Ishikawa (cell line): ENCODE data around the gene PCDH9.

Experiments used
- CEBPB ChIP-seq: IDR thresholded peaks from 2 replicates; pipeline ENCODE4 v1.6.1; 2012
- CREB1 ChIP-seq: IDR thresholded peaks from 2 replicates; pipeline ENCODE4 v1.6.1; 2012; ENCODE audit warnings: low read depth
- EGR1 ChIP-seq: IDR thresholded peaks from 2 replicates; pipeline ENCODE4 v1.6.1; 2012
- EP300 ChIP-seq: IDR thresholded peaks from 2 replicates; pipeline ENCODE4 v1.6.1; 2012; ENCODE audit warnings: borderline replicate concordance
- FOXM1 ChIP-seq: IDR thresholded peaks from 2 replicates; pipeline ENCODE4 v1.6.1; 2012; ENCODE audit warnings: low read depth, borderline replicate concordance
- NFIC ChIP-seq: IDR thresholded peaks from 2 replicates; pipeline ENCODE4 v1.6.1; 2012
- RAD21 ChIP-seq: IDR thresholded peaks from 2 replicates; pipeline ENCODE4 v1.6.1; 2012; ENCODE audit warnings: low read depth
- REST ChIP-seq: IDR thresholded peaks from 2 replicates; pipeline ENCODE4 v1.6.1; 2012; ENCODE audit warnings: low read depth, mild to moderate bottlenecking
- TAF1 ChIP-seq: IDR thresholded peaks from 2 replicates; pipeline ENCODE4 v1.6.1; 2012; ENCODE audit warnings: low read depth, mild to moderate bottlenecking
- TCF12 ChIP-seq: IDR thresholded peaks from 2 replicates; pipeline ENCODE4 v1.6.1; 2012; ENCODE audit warnings: low read depth
- TEAD4 ChIP-seq: IDR thresholded peaks from 2 replicates; pipeline ENCODE4 v1.6.1; 2012
- YY1 ChIP-seq: IDR thresholded peaks from 2 replicates; pipeline ENCODE4 v1.6.1; 2012; ENCODE audit warnings: low read depth
- ZBTB7A ChIP-seq: IDR thresholded peaks from 2 replicates; pipeline ENCODE4 v1.6.1; 2012; ENCODE audit warnings: low read depth
- TF ChIP-seq, protein P1 (sequence below): IDR thresholded peaks from 2 replicates; pipeline ENCODE4 v1.6.1; 2012
- TF ChIP-seq, protein P2 (sequence below): IDR thresholded peaks from 2 replicates; pipeline ENCODE4 v1.6.1; 2012

The PCDH9 gene

DNA sequence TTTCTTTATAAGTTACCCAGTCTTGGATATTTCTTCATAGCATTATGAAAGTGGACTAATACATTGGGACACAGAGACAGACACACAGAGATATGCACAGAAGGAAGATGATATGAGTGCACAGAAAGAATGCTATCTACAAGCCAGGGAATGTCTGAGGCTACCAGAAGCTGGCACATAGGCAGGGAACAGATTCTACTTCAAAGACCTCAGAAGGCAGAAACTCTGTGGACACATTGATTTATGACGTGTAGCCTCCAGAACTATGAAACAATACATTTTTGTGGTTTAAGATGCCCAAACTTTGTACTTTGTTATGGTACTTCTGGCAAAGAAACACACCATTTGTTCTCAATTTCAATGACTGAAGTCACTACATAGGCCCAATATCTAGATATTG lies 556.7 kb downstream of the PCDH9 start:
- TF ChIP-seq TEAD4 (no peak), EP300 (no peak), REST (no peak), RAD21 (no peak)
- TF ChIP-seq, protein P1, sequence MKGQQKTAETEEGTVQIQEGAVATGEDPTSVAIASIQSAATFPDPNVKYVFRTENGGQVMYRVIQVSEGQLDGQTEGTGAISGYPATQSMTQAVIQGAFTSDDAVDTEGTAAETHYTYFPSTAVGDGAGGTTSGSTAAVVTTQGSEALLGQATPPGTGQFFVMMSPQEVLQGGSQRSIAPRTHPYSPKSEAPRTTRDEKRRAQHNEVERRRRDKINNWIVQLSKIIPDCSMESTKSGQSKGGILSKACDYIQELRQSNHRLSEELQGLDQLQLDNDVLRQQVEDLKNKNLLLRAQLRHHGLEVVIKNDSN: no peak

DNA sequence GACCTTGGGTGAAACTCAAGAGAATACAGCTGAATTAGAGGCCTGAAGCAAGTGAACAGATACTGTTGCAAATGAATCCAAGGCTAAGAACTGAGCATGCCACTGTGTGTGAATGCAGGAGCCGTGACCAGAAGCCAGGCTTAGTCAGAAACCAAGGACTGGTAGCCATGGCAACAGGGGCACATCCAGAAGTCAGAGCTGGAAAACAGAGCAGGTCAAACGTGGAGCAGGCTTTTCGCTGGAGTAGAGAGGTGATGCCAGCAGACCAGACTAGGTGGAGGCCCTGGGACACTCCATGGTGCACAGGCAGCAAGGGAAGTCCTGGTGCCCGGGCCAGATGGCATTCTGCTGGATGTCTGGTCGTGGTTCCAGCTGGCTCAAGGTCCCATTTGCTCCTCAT lies 564.1 kb downstream of the PCDH9 start:
- TF ChIP-seq ZBTB7A (no peak), TCF12 (no peak), RAD21 (no peak), EGR1 (no peak), TAF1 (no peak), REST (no peak), FOXM1 (no peak), TEAD4 (no peak), CREB1 (no peak), NFIC (no peak)
- TF ChIP-seq, protein P2, sequence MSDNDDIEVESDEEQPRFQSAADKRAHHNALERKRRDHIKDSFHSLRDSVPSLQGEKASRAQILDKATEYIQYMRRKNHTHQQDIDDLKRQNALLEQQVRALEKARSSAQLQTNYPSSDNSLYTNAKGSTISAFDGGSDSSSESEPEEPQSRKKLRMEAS: no peak
- TF ChIP-seq, protein P1: no peak

DNA sequence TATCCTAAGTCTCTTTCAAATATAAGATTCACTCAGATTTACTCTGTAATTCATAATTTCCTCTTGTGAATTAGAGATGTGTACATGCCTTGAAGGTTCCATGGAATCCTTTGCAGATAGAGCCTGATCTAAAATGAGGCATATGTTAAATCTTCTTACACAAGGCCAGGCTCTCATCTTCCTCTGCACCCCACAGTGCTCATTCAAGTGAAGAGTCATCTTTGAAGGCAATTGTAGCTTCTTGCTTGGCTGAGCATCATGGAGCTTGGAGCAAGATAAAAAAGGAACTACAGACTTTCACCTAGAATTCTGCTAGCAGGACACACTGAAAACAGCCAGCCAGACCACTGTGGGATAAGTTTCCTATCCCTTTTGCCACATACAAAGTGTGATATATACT lies 566.4 kb downstream of the PCDH9 start:
- TF ChIP-seq NFIC (no peak), EP300 (no peak), CREB1 (no peak), TCF12 (no peak), EGR1 (no peak), TAF1 (no peak), REST (no peak), CEBPB (no peak)

DNA sequence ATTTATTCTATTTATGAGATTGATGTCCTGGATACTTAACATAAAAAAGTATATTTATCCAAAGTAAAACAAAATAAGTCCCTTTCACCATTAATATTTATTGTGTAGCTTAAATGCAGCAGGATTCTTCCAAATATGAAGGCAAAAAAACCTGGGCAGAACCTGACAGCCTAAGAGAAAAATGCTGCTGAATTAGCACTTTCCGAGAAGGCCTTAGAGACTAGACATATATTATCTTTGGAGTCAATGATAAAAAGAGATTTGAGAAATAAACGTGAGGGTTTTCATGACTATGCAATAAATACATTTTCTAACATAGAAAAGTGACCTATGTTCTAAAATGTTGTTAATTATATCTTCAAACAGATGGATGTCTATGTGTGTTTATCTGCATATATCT lies 566.9 kb downstream of the PCDH9 start:
- TF ChIP-seq YY1: no peak
- TF ChIP-seq CEBPB: no peak

- TF ChIP-seq NFIC (no peak), CEBPB (no peak)
Measured at GRCh38 chr13:66661336-66661735, 568.8 kb downstream of the PCDH9 start.

DNA sequence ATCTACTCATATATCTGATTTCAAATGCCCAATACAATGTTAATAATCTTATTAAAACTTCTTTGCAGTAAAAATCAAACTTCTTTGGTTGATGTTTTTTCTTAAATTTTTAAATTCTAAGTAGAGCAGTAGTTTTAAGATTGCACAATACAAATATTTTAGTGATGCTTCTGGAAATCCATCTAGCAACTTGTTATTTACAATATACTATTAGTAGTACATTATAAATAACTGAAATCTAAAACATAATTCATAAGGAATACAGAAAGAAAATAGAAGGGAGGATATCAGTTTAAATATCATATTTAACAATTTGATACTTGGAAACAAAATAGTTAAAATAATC lies 569.7 kb downstream of the PCDH9 start:
- no peak for TF ChIP-seq TCF12
- no peak for TF ChIP-seq RAD21
- TF ChIP-seq, protein P1: no peak
- TF ChIP-seq EP300: no peak
- TF ChIP-seq ZBTB7A: no peak
- TF ChIP-seq, protein P2: no peak
- no peak for TF ChIP-seq TAF1
- TF ChIP-seq NFIC: no peak
- TF ChIP-seq REST: no peak
- TF ChIP-seq TEAD4: no peak
- no peak for TF ChIP-seq CREB1
